Stimulated activated CD4-positive, alpha-beta T cell treated with anti-CD3 and anti-CD28 coated beads, Interleukin-15, amount 100 ng/mL, for 48 hours (primary cell): Measurements from ENCODE around the gene FAM25G.

Source experiments
- DNase-seq, 2 donors: peaks; one replicate each; pipeline ENCODE4 v3.0.0-alpha.2; 2020; ENCODE audit warnings: low read depth in 2 of 2

FAM25G gene

GRCh38 chr10:47449102-47449978, 42.2 kb downstream of the FAM25G start:
- DNase-seq: no peak

DNA sequence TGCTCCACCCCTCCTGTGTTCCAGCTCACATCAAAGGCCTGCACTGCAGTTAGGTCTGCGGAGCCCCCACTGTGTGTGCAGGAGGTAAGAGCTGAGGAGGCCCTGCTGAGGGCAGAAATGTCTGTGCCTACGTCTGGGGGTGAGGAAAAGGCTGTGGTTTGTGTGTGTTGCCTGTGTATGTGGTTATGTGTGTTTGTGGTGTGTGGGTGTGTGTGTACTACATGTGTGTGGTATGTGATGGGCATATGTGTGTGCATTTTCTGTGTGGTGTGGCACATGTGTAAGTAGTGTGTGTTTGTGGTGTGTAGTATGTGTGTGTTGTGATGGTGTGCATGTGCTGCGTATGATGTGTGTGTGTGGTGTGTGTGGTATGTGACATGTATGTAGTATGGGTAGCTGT, 43.8 kb downstream of the FAM25G start:
- no peak for DNase-seq

GRCh38 chr10:47447209-47447608, 44.3 kb downstream of the FAM25G start:
- DNase-seq: no peak

- DNase-seq: no peak
These were observed 45.8 kb downstream of the FAM25G start for GRCh38 chr10:47445720-47446119.

GRCh38 chr10:47444047-47444446, 47.5 kb downstream of the FAM25G start:
- DNase-seq: no peak

GRCh38 chr10:47443145-47443544, 48.4 kb downstream of the FAM25G start:
- DNase-seq: no peak

- no peak for DNase-seq
These were observed 49.1 kb downstream of the FAM25G start for GRCh38 chr10:47442351-47442750.

GRCh38 chr10:47441938-47442337, 49.6 kb downstream of the FAM25G start:
- DNase-seq: no peak

DNA sequence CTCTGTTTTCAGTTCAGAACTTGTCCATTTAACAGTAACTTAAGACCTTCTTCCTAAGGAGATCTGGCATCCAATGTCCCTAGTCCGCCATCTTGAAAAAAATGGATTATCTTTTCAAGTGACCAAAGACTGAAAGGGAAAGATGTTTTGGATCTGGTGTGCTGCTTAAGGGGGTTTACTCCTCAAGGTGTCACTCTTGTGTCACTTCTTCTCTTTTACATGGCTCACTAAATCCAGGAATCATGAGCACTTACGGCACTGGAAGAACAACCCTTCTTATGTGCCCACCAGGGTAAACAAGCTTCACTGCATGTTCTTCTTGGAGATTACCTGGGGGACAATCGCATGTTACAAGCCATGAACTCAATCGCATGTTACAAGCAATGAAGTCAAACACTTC, 51.3 kb downstream of the FAM25G start:
- DNase-seq: no peak

DNA sequence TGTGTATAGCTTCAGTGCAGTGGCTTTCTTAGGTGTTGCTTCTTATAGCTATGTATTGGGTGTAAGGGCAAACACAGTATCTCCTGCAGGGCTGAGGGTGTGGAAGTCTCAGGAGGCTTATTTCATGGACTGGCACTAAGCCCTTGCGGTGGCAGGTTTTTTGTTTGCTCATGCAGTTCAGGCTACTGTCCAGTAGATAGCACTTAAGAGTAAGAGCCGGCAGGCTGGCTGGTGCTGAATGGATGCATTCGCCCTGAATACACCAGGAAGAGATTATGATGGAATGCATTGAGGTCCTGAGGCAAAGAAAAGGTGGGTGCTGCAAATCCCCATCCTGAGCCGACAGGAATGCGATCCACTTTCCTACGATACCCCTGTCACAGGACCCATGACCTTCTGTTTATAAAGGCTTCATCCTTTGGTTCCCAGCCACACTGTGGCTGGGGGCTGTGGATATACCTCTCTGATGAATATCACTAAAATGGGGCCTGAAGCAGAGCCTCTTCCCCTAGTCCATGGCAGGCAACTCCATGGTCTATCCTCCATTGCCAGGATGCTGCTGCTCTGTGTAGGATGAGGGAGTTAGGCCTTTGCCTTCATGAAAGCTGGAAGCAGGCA, 52.5 kb downstream of the FAM25G start:
- no peak for DNase-seq
